Fibroblast of skin of scalp (primary cell): Measurements from ENCODE around the gene CTSC.

Experiments
- DNase-seq: peaks from one replicate; pipeline ENCODE4 v3.0.0-alpha.2; 2013

The CTSC gene

DNA sequence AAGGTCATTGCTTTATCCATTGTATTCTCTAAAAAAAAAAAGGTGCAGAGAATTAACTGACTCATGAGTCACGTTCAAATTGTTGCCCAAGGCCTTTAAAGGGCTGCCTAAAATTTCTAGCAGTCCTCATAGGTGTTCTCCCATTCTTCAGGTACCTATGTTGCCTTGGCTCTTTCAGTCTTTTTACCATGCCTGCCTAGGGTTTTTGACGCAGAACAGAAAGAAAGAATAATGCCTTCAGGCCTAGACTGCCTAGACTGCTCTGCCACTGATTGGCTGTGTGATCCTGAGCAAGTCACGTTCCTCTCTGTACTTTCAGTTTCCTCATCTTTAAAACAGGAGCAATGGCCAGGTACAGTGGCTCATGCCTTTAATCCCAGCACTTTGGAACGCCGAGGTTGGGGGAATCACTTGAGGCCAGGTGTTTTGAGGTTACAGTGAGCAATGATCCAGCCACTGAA is 21.5 kb downstream of the CTSC start:
- no peak for DNase-seq

GRCh38 chr11:88315015-88315414 is 22.5 kb downstream of the CTSC start:
- DNase-seq, result no peak

GRCh38 chr11:88313441-88313840 is 24.1 kb downstream of the CTSC start:
- no peak for DNase-seq

DNA sequence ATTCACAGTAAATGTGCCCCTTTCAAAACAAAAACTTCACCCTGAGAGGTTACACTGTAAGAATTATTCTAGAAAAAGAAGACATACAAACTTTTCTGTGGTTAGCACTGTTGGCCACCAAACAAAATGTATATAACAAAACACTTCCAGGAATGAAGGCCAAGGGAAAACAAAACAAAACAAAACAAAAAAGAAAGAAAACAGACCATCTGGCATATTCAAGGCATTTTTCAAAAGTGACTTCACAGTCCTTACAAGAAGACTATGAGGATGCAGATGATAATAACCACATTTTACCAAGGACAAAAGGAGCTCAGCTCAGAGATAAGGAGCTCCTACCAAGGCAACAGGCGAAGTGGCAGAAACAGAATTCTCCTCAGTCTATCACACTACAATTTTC is 24.9 kb downstream of the CTSC start:
- DNase-seq, result peak; percentile 46

DNA sequence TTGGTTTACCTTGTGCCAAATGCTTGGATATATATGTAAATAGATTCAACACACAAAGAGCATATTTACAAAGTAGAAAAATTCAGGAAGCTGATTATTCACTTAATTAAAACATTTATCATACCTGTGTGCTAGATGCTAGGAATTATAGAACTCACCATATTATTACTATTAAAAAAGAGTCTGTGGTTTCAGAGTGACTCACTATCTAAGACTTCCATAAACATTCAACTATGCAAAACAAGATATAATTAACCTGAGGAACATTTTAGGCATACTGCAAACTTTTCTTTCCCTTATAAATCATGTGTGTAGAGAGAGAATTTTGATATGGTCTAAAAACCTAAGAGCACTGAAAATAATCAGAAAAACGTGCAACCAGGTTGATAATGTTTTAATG is 27.3 kb downstream of the CTSC start:
- DNase-seq, result no peak

DNA sequence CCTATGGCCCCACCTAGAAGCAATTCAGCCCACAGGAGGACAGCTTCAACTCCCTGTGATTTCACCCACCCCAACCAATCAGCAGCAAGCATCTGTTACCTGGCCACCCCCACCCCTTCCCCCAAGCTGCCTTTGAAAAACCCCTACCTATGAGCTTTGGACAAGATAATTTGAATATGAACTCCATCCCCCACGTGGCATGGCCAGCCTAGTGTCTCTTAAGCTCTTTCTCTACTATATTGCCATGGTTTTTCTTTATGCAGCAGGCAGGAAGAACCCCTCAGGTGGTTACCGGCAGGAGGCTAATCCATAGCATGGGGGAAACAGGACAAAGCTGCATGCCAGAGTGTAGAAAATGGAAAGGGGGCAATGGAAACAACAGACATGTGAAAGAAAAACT is 29.0 kb downstream of the CTSC start:
- no peak for DNase-seq

DNA sequence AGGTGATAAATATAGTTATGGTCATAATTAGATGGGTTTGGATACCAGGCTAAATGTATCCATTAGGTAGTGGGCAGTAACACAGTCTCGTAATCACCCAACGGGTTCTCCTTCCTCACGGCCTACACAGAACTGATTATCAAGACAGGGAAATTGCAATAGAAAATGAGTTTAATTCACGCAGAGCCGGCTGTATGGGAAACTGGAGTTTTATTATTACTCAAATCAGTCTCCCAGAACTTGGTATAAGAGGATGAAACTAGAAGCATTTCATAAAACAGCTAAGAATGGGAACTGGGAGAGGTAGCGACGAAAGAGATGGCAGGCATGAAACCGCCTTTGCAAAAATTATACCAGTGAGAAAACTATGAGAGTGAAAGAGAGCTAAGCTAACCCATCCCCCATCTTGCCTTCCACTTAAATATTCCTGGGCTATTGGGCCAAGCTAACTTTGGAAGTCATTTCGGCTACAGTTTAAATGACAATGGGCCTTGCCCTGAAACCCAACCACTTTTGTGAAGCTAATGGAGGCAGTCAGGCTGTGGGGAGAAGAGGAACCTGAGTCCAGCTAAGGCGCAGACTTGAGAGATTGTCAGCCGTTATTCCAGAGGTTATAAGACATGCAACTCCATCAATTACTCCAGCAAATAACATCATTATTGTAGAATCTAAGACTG is 29.6 kb downstream of the CTSC start:
- no peak for DNase-seq

DNA sequence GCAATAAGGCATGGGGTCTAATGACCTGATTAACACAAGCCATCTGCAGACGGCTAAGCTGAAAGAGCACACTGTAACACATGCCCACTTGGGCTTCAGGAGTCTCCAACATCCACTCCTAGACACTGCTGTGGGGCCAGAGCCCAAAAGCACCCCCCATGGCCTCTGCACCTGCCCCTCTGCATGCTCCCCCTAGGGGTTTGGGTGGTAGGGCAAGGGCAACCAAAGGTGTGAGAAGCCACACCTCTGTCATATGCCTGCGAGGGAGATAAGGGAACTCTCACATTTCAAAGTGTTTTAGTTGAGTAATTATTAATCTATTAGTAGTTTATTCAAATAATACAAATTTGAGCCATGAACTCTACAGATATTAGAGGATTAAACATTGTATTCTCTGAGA is 30.8 kb downstream of the CTSC start:
- DNase-seq, result no peak

GRCh38 chr11:88305430-88305829 is 32.1 kb downstream of the CTSC start:
- no peak for DNase-seq

- DNase-seq, result no peak
Measured at GRCh38 chr11:88304352-88304751, 33.2 kb downstream of the CTSC start.

DNA sequence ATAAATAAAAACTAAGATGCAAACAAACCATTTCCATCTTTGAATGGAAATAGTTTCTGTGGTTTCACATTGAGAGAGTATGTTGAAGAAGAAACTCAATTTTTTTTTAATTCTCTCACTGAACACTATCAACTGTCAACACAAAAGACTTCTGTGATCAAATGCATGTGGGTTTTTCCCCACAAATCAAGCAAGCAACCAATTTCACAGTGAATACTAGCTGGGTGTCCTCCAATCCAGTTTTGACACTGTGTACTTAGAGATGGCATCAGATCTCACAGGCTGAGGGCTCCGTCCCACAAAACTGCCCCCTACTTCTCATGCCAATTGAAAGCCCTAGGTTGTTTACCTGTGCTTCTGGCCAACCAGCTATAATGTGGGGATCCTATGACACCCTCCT is 34.5 kb downstream of the CTSC start:
- DNase-seq, result no peak

DNA sequence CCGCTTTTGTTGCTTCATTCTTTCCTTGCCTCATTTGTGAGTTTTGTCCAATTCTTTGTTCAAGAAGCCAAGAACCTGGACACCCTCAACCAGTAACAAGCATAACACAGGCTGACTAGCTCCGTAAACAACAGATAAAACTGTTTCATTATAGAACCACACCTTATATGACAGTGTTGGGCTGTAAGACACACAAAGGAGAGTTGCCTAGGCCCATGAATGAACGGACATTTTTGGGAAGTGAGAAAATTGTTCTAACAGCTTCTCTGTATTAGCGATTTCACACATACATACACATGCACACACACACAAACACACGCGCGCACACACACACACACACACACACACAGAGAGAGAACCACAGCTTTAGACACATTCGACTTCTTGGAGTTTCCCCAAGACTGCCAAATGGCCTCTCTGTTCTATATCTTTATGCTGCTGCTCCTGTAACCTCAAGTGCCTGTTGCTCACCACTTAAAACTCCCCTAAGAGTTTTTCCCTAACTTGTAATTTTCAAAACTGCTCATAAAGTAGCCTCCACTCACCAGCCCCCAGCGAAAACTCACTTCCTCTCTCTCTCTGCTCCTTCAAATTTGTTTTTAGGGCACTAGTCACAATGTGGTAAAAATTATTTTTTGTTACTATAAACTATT is 35.9 kb downstream of the CTSC start:
- no peak for DNase-seq

- no peak for DNase-seq
Measured at GRCh38 chr11:88300888-88301487, 36.5 kb downstream of the CTSC start.

DNA sequence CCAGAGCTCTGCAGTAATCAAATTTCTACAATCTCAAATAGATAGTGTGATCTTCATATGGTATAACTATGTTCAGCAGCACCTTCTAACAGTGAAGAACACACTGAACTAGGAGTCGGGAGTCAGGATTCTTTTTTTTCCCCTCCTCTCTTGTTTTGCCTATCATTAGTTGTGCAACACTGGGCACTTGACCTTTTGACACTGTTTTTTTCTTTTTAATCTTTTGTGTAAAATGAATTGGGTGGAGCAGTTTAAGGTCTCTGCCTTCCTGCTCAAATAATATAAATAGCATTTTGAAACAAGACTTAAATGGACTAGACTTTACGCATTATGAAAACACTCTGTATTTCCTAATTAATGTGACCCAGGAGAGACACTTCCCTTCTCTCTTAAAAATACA is 39.7 kb downstream of the CTSC start:
- no peak for DNase-seq

DNA sequence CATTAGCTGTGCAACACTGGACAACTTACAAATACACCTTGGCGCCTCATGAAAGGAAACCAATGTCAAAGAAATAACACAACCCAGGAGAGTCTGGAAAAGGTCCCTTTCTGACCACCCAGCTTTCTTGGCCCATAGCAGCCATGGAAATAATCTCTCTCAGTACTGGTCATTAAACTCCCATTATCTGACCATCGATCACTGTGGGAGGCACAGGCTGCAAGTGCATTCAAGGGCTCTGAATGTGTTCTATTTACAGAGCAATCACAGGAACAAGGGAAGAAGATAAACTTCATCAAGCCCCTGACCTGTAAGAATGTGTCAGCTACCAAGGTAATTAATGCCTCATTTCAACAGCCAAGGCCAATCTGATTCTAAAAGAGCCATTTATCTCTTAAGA is 40.1 kb downstream of the CTSC start:
- no peak for DNase-seq

DNA sequence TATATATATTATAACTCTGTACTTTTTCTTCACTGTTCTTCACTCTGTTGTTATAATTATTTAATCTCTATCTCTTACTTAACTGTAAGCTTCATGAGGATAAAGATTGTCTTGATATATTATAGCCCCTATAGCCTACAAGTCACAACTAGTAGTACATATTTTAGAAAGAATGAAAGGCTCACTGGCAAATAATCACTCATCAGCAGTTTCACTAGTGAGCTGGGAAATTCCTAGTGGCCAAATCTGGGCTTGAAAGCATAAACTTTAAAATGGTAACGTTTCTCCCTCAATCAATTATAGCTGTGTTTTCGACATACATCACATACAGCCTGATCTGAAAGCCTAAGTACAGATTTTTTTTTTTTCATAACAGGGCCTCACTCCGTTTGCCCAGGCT is 42.5 kb downstream of the CTSC start:
- DNase-seq, result no peak

DNA sequence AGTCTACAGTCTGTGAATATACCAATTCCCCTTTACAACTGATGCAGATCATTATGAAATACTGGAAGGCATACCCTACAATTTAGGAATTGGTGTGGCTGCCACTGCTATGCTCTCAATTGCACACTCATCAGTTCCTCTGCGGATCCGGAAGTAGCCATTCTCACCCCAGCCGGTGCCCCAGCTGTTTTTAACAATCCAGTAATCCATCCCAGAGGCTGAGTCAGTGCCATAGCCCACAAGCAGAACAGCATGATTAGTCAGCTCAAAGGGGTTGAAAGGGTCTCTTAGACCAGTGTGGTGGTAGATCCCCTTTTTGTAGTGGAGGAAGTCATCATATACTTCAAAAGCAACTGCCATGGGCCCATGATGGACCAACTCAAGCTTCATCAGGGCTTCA is 43.6 kb downstream of the CTSC start:
- DNase-seq, result peak; percentile 57

DNA sequence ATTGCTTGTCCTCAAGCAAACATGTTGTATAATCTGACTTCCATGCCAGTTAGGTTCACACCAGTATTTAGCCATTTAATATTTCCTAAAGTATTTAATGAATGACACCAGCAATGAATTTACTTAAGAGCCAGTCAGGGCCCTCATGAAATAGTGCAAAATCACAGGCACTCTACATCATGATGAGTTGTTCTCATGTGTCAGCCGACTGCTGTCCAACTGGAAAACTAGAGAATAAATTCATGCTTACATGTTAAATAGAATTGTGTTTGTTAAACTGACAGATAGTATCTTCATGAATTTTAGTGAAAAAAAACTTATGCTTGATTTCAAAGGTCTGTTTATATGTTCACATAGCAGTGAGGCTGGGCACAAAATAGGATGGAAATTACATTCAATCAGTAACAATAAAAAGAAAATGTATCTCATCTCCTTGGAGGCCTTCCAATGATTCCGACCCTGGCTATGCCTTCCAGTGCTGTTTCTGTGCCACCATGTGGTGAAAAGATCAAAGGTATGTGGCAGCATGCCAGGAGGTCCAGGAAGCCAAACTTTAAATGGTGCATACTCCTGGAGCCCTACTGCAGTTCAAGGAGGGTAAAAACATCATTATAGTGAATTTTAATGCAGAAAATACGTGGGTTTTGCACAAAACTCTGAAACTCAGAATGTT is 45.2 kb downstream of the CTSC start:
- peak; percentile 39 for DNase-seq

DNA sequence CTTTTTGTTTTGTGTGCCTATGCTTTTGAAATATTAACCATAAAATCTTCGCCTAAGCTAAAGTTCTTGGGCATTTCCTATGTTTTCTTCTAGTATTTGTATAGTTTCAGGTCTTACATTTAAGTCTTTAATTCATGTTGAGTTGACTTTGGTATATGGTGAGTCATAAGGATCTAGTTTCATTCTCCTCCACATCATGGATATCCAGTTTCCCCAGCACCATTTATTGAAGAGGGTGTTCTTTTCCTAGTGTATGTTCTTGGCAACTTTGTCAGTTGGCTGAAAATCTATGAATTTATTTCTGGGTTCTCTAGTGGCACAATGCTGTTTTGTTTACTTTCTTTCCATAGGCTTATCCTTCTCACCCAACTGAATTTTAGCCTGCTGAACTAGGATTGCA is 49.0 kb downstream of the CTSC start:
- DNase-seq, result no peak

DNA sequence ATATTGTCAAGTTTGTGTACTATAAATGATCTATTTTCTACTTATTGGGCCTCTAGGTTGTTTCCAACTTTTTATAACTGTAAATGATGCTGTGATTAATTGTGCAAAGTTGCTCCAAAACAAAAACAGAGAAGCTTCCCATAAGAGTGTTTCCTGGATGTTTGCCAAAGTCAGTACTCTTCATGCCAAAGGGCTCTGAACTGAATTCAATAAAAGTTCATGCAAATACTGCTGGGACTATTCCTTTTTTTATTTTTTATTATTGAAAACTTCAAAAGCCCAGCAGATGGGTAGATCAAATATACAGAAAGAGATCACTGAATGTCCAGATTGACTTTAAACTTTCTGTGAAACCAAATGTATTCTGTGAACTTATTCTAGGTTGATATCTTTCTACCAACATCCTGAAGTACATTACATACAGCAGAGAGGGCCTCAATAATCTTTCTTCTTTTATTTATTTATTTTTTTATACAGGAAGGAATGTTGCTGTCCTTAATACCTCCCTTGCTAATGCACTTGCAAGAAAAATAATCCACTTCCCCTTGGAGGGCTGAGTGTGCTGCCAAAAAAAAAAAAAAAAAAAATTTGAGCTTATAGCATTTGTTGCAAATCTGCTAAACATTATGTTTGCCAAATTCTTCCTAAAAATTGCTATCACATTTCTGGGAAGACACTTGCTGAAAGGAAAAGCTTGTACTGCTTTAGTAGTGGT is 53.0 kb downstream of the CTSC start:
- peak; percentile 8 for DNase-seq

DNA sequence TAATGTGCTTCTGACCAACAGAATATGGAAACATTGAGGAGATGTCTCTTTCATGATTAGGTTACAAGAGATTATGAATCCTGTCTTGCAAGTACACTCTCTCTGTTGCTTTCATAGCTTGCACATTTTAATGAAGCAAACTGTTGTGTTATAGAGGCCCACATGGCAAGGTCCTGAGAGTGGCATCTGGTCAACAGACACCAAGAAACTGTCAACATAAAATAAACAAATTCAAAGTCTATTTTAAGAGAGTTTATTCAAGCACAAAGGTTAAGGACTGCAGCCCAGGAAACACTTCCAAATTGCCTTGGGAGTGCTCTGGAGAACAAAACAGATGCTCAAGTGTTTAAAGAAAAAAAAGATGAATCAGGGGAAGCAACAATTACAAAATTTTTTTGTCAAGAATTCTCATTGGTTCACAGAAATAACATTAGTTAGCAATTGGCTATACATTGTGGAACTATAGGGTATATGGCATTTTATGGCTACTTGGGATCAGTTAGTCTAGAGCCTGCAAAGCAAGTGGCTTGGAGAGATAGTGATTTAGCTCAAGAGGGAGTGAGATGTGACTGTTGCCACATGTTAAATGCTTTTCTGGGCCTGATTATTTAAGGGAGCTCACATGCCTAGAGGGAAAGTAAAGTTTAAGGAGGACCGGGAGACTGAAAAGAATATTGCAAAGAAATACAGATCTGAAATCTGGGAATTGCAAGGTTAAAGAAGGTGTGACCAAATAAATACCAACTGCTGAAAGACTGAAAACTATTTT is 54.6 kb downstream of the CTSC start:
- no peak for DNase-seq

DNA sequence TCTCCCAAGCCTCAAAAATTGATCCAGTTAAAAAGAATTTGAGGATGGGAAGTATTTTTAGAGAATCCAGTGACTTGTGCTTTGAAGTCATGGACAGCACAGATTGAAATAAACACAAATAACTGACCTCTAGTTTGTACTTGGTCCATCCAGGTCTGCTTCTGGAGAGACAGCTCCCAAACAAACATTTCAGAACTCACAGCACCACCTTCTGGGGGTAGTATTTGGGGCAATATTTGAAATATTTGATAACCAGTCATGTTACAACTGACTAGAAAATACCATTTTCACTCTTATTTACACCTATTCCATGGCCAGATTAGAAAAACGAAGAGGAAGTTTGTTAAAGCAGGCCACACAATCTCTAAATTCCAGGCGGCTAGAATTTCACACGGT is 56.2 kb downstream of the CTSC start:
- DNase-seq, result no peak
